Gastroesophageal sphincter (tissue), 3 donors: ENCODE data around the gene MLH3.

Experiments
- CTCF ChIP-seq, 4 experiments: fragments of 200-600 bp in 2 of 4; fragments of 450-650 bp in 2 of 4; sonication (generic) in 1 of 4; IDR thresholded peaks; one replicate each; pipeline ENCODE4 v1.5.1; 2017 to 2019; ENCODE audit warnings: antibody characterized with exemption in 4 of 4, mild to moderate bottlenecking in 2 of 4, moderate library complexity in 2 of 4
- POLR2A ChIP-seq, 2 donors: fragments of 450-650 bp; IDR thresholded peaks; one replicate each; pipeline ENCODE4 v1.6.1; 2017; ENCODE audit warnings: antibody characterized with exemption in 2 of 2, mild to moderate bottlenecking in 2 of 2, moderate library complexity in 1 of 2

DNA sequence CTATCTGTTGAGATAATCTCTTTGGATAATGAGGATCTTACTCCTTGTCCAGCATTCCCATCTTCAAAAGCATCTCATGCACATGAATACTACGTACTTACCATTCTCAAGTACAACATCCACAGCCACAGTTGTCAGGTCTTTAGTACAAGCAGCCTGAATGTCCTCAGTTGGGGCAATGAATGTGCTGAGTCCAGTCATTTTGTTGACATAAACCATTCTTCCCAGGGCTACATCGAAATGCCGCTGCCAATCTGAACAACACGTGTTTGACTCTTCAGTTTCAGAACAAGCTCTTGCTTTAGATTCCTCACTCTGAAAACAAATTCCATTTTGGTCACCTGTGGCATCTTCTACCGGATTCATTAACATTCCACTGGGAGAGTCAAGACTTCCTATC lies 5.0 kb downstream of the MLH3 start:
- TF ChIP-seq POLR2A (IDR thresholded peaks at IDR 0.05) (no peak), CTCF (IDR thresholded peaks at IDR 0.05) (no peak)
